ENCODE measurements around the gene SNAP29. TPM values are rescaled to one million over a fixed set of nuclear protein-coding genes. Genes with fewer than 3 reads are reported as not detected.

The SNAP29 gene
- total and polyA plus RNA-seq, 9 of the 15 experiments (the other 6 are each of a cell fraction or from before 2014, with no cell fraction given) = 19.5 to 250 (median 75.9) TPM

DNA sequence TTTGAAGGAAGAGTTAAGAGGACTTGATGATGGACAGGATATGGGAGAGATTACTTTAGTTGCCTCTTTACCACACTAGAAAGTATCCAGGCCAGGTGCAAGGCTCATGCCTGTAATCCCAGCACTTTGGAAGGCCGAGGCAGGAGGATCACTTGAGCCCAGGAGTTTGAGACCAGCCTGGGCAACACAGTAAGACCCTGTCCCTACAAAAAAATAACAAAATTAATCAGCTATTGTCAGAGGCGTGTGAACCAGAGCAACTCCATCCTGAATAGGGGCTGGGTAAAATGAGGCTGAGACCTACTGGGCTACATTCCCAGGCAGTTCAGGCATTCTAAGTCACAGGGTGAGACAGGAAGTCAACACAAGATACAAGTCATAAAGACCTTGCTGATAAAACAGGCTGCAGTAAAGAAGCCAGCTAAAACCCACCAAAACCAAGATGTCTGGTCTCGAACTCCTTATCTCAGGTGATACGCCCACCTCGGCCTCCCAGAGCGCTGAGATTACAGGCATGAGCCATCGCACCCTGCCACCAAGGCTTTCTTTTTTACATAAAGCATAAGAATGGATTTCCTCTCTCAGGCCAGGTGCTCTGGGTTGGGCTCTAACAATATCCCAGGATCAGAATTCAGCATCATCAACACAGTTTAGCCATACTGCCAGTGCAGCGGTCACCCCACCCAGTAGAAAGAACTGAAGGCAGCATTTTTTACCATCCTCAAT lies 18.0 kb upstream of the SNAP29 start (continued):
- TF ChIP-seq MYBL2 (IDR thresholded peaks at IDR 0.05; ENCODE audit: low read depth) (no peak), MYBL2 (CRISPR knock-in tag; IDR thresholded peaks at IDR 0.05; ENCODE audit: borderline replicate concordance) (no peak), NFE2 (IDR thresholded peaks at IDR 0.05; ENCODE audit: low read depth) (no peak), ZBTB7A (IDR thresholded peaks at IDR 0.05; ENCODE audit: borderline replicate concordance, control insufficient read depth, low read depth, low read length) (peak; percentile 59; the same call in 1 of the 2 replicates), PHTF2 (CRISPR knock-in tag; IDR thresholded peaks at IDR 0.05) (0 out of 2 replicates have a peak, but pooled peaks have one; percentile 70), ETV5 (CRISPR knock-in tag; IDR thresholded peaks at IDR 0.05; ENCODE audit: low read depth) (peak; percentile 74), BCL6 (CRISPR knock-in tag; IDR thresholded peaks at IDR 0.05) (peak; percentile 63; the same call in 1 of the 2 replicates), ZNF239 (CRISPR knock-in tag; IDR thresholded peaks at IDR 0.05) (peak; percentile 67; the same call in 1 of the 2 replicates), MED1 (CRISPR knock-in tag; IDR thresholded peaks at IDR 0.05; ENCODE audit: borderline replicate concordance) (no peak), SP2 (IDR thresholded peaks at IDR 0.05; ENCODE audit: extremely low read depth, low read depth, low read length, poor library complexity, severe bottlenecking) (no peak), ZNF347 (CRISPR knock-in tag; IDR thresholded peaks at IDR 0.05; ENCODE audit: low read depth) (no peak), SMAD4 (CRISPR knock-in tag; conservative IDR thresholded peaks at IDR 0.05) (peak; percentile 78; the same call in 1 of the 2 replicates), CEBPG (CRISPR knock-in tag; IDR thresholded peaks at IDR 0.05) (0 out of 2 replicates have a peak, but pooled peaks have one; percentile 48), CEBPG (tag; conservative IDR thresholded peaks at IDR 0.05 in 1 of 2, IDR thresholded peaks at IDR 0.05 in 1 of 2) (no peak), NFXL1 (CRISPR knock-in tag; IDR thresholded peaks at IDR 0.05) (peak; percentile 11; the same call in 1 of the 2 replicates), ZNF57 (CRISPR knock-in tag; IDR thresholded peaks at IDR 0.05) (no peak), HEY1 (CRISPR knock-in tag; IDR thresholded peaks at IDR 0.05; ENCODE audit: borderline replicate concordance) (no peak), GABPB1 (CRISPR knock-in tag; IDR thresholded peaks at IDR 0.05) (peak; percentile 67; the same call in 1 of the 2 replicates), FOXP1 (CRISPR knock-in tag; IDR thresholded peaks at IDR 0.05) (peak; percentile 56), SMAD2 (IDR thresholded peaks at IDR 0.05; ENCODE audit: low read depth, low read length) (no peak)
- TF ChIP-seq, protein P1, sequence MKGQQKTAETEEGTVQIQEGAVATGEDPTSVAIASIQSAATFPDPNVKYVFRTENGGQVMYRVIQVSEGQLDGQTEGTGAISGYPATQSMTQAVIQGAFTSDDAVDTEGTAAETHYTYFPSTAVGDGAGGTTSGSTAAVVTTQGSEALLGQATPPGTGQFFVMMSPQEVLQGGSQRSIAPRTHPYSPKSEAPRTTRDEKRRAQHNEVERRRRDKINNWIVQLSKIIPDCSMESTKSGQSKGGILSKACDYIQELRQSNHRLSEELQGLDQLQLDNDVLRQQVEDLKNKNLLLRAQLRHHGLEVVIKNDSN (CRISPR knock-in tag; IDR thresholded peaks at IDR 0.05) = peak; percentile 16; the same call in 1 of the 2 replicates
- TF ChIP-seq, protein P2, sequence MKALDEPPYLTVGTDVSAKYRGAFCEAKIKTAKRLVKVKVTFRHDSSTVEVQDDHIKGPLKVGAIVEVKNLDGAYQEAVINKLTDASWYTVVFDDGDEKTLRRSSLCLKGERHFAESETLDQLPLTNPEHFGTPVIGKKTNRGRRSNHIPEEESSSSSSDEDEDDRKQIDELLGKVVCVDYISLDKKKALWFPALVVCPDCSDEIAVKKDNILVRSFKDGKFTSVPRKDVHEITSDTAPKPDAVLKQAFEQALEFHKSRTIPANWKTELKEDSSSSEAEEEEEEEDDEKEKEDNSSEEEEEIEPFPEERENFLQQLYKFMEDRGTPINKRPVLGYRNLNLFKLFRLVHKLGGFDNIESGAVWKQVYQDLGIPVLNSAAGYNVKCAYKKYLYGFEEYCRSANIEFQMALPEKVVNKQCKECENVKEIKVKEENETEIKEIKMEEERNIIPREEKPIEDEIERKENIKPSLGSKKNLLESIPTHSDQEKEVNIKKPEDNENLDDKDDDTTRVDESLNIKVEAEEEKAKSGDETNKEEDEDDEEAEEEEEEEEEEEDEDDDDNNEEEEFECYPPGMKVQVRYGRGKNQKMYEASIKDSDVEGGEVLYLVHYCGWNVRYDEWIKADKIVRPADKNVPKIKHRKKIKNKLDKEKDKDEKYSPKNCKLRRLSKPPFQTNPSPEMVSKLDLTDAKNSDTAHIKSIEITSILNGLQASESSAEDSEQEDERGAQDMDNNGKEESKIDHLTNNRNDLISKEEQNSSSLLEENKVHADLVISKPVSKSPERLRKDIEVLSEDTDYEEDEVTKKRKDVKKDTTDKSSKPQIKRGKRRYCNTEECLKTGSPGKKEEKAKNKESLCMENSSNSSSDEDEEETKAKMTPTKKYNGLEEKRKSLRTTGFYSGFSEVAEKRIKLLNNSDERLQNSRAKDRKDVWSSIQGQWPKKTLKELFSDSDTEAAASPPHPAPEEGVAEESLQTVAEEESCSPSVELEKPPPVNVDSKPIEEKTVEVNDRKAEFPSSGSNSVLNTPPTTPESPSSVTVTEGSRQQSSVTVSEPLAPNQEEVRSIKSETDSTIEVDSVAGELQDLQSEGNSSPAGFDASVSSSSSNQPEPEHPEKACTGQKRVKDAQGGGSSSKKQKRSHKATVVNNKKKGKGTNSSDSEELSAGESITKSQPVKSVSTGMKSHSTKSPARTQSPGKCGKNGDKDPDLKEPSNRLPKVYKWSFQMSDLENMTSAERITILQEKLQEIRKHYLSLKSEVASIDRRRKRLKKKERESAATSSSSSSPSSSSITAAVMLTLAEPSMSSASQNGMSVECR (CRISPR knock-in tag; IDR thresholded peaks at IDR 0.05) = peak; percentile 64; the same call in 1 of the 2 replicates
- TF ChIP-seq, protein P3, sequence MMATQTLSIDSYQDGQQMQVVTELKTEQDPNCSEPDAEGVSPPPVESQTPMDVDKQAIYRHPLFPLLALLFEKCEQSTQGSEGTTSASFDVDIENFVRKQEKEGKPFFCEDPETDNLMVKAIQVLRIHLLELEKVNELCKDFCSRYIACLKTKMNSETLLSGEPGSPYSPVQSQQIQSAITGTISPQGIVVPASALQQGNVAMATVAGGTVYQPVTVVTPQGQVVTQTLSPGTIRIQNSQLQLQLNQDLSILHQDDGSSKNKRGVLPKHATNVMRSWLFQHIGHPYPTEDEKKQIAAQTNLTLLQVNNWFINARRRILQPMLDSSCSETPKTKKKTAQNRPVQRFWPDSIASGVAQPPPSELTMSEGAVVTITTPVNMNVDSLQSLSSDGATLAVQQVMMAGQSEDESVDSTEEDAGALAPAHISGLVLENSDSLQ (IDR thresholded peaks at IDR 0.05) = peak; percentile 64
